SK-N-SH treated with all-trans-retinoic acid at 6 μM for 48 hours (cell line): ENCODE data around the gene ZXDC.

Experiments used
- ATAC-seq: fragments of 200-7000 bp; cut with Tn5 transposase; 3 replicates; pipeline ENCODE4 v1.9.1; 2020; ENCODE audit warnings: mild to moderate bottlenecking, moderate library complexity
- ARNTL ChIP-seq: fragments of 450-650 bp; formaldehyde crosslinking; IDR thresholded peaks from 2 replicates; pipeline ENCODE4 v1.5.0; 2020; ENCODE audit warnings: low read depth, mild to moderate bottlenecking, moderate library complexity, borderline replicate concordance
- BACH2 ChIP-seq: fragments of 250-450 bp; sonication (Bioruptor Pico); IDR thresholded peaks from 2 replicates; pipeline ENCODE4 v1.9.0; 2021; ENCODE audit warnings: mild to moderate bottlenecking, borderline replicate concordance
- CREB5 ChIP-seq: fragments of 250-450 bp; sonication (Bioruptor Pico); IDR thresholded peaks from 2 replicates; pipeline ENCODE4 v1.5.1; 2020; ENCODE audit warnings: low read depth, mild to moderate bottlenecking, moderate library complexity
- CSDC2 ChIP-seq: fragments of 250-450 bp; sonication (Bioruptor Pico); IDR thresholded peaks from 2 replicates; pipeline ENCODE4 v1.5.0; 2020; ENCODE audit warnings: mild to moderate bottlenecking, moderate library complexity
- CSRNP3 ChIP-seq: fragments of 250-450 bp; sonication (Bioruptor Pico); IDR thresholded peaks from 2 replicates; pipeline ENCODE4 v1.5.1; 2021; ENCODE audit warnings: mild to moderate bottlenecking, moderate library complexity
- ESRRG ChIP-seq: fragments of 250-450 bp; sonication (Bioruptor Pico); IDR thresholded peaks from 2 replicates; pipeline ENCODE4 v1.6.1; 2021; ENCODE audit warnings: mild to moderate bottlenecking
- GLIS3 ChIP-seq: fragments of 250-450 bp; sonication (Bioruptor Pico); IDR thresholded peaks from 2 replicates; pipeline ENCODE4 v1.5.0; 2020; ENCODE audit warnings: mild to moderate bottlenecking, moderate library complexity
- OSR1 ChIP-seq: fragments of 250-450 bp; sonication (Bioruptor Pico); IDR thresholded peaks from 2 replicates; pipeline ENCODE4 v1.8.0; 2022; ENCODE audit warnings: moderate library complexity, mild to moderate bottlenecking, inconsistent platforms
- PATZ1 ChIP-seq: fragments of 250-450 bp; sonication (Bioruptor Pico); IDR thresholded peaks from 2 replicates; pipeline ENCODE4 v1.8.0; 2020; ENCODE audit warnings: mild to moderate bottlenecking, moderate library complexity, borderline replicate concordance
- POU6F1 ChIP-seq: fragments of 250-450 bp; sonication (Bioruptor Pico); IDR thresholded peaks from 2 replicates; pipeline ENCODE4 v1.8.0; 2021; ENCODE audit warnings: low read depth, mild to moderate bottlenecking, moderate library complexity, borderline replicate concordance
- PPARA ChIP-seq: fragments of 250-450 bp; sonication (Bioruptor Pico); IDR thresholded peaks from 2 replicates; pipeline ENCODE4 v1.5.0; 2020; ENCODE audit warnings: mild to moderate bottlenecking, borderline replicate concordance
- SNAI2 ChIP-seq: fragments of 250-450 bp; sonication (Bioruptor Pico); IDR thresholded peaks from 2 replicates; pipeline ENCODE4 v1.5.0; 2020; ENCODE audit warnings: mild to moderate bottlenecking, moderate library complexity
- TCF4 ChIP-seq: fragments of 250-450 bp; sonication (Bioruptor Pico); IDR thresholded peaks from 2 replicates; pipeline ENCODE4 v1.8.0; 2021; ENCODE audit warnings: mild to moderate bottlenecking, moderate library complexity, borderline replicate concordance
- TOX ChIP-seq: fragments of 250-450 bp; sonication (Bioruptor Pico); IDR thresholded peaks from 2 replicates; pipeline ENCODE4 v1.8.0; 2021; ENCODE audit warnings: mild to moderate bottlenecking, moderate library complexity, borderline replicate concordance
- TSHZ2 ChIP-seq: fragments of 250-450 bp; sonication (Bioruptor Pico); IDR thresholded peaks from 2 replicates; pipeline ENCODE4 v1.5.0; 2020; ENCODE audit warnings: mild to moderate bottlenecking, moderate library complexity
- ZNF70 ChIP-seq: fragments of 450-650 bp; formaldehyde crosslinking; IDR thresholded peaks from 2 replicates; pipeline ENCODE4 v1.5.0; 2020; ENCODE audit warnings: mild to moderate bottlenecking, moderate library complexity
- ZNF8 ChIP-seq: fragments of 450-650 bp; formaldehyde crosslinking; IDR thresholded peaks from 2 replicates; pipeline ENCODE4 v1.5.0; 2020; ENCODE audit warnings: mild to moderate bottlenecking, moderate library complexity

Gene ZXDC

GRCh38 chr3:126422121-126422520 is 53.6 kb downstream of the ZXDC start:
- TF ChIP-seq ZNF8 (CRISPR knock-in tag) (no peak), ESRRG (no peak), GLIS3 (no peak), TOX (CRISPR knock-in tag) (no peak), ZNF70 (CRISPR knock-in tag) (no peak), ARNTL (CRISPR knock-in tag) (no peak), SNAI2 (no peak), POU6F1 (no peak), OSR1 (no peak), TCF4 (CRISPR knock-in tag) (no peak), CSDC2 (no peak), PPARA (CRISPR knock-in tag) (no peak), PATZ1 (CRISPR knock-in tag) (no peak)
- no peak for ATAC-seq

GRCh38 chr3:126421573-126422119 is 54.0 kb downstream of the ZXDC start:
- TF ChIP-seq ZNF70 (CRISPR knock-in tag), result no peak
- TF ChIP-seq OSR1, result no peak
- no peak for TF ChIP-seq POU6F1
- TF ChIP-seq PPARA (CRISPR knock-in tag), result no peak
- no peak for TF ChIP-seq TSHZ2
- no peak for TF ChIP-seq ARNTL (CRISPR knock-in tag)
- TF ChIP-seq TCF4 (CRISPR knock-in tag), result no peak
- no peak for TF ChIP-seq SNAI2
- no peak for TF ChIP-seq TOX (CRISPR knock-in tag)
- no peak for TF ChIP-seq ESRRG
- no peak for ATAC-seq

GRCh38 chr3:126419886-126420786 is 55.6 kb downstream of the ZXDC start:
- TF ChIP-seq ARNTL (CRISPR knock-in tag) (no peak), TOX (CRISPR knock-in tag) (no peak), CSRNP3 (CRISPR knock-in tag) (no peak), CREB5 (CRISPR knock-in tag) (no peak), GLIS3 (no peak), ESRRG (no peak), BACH2 (CRISPR knock-in tag) (no peak)
- ATAC-seq, result no peak
